HG03521 (cell line): ENCODE results near the gene TSC22D4.

Experiments used
- ATAC-seq: cut with Tn5 transposase; IDR thresholded peaks from one replicate; pipeline ENCODE4 v1.9.1; 2021; ENCODE audit warnings: mild to moderate bottlenecking, moderate library complexity; ENCODE audit not compliant: unreplicated experiment

TSC22D4 gene

GRCh38 chr7:100430493-100431285 is 48.3 kb downstream of the TSC22D4 start:
- no peak for ATAC-seq

GRCh38 chr7:100429637-100430492 is 49.1 kb downstream of the TSC22D4 start, which contains the start of gene MEPCE:
Gene MEPCE (plus strand): TSS chr7:100429831. CDS start chr7:100430019, 188 bp downstream.
- ATAC-seq: peak; percentile 34

- peak; percentile 44 for ATAC-seq
These were observed 49.9 kb downstream of the TSC22D4 start for GRCh38 chr7:100428967-100429636.

- ATAC-seq: peak; percentile 40
These were observed 50.6 kb downstream of the TSC22D4 start, which contains the start of gene ZCWPW1 for GRCh38 chr7:100428199-100428966. Gene ZCWPW1 (minus strand): TSS chr7:100428703. CDS start chr7:100420649, 8,054 bp downstream.

GRCh38 chr7:100427762-100428198 is 51.2 kb downstream of the TSC22D4 start:
- no peak for ATAC-seq

GRCh38 chr7:100426516-100426915 is 52.5 kb downstream of the TSC22D4 start:
- no peak for ATAC-seq

- no peak for ATAC-seq
These were observed 53.7 kb downstream of the TSC22D4 start for GRCh38 chr7:100425347-100425746.

- no peak for ATAC-seq
These were observed 55.7 kb downstream of the TSC22D4 start for GRCh38 chr7:100423315-100423714.

GRCh38 chr7:100419660-100420226 is 59.3 kb downstream of the TSC22D4 start:
- ATAC-seq: no peak

GRCh38 chr7:100418930-100419659 is 59.9 kb downstream of the TSC22D4 start:
- no peak for ATAC-seq
